ENCODE data around the gene MTO1. TPM values are rescaled to one million over a fixed set of nuclear protein-coding genes. Genes with fewer than 3 reads are reported as not detected.
"Not testable (repeated sequence)": the region's sequence is repeated elsewhere in the genome, so short reads cannot be mapped to it uniquely, and the experiment has no call there.

The MTO1 gene
- total RNA-seq, 1 experiment from 2014 or later, result 17.4 TPM

DNA sequence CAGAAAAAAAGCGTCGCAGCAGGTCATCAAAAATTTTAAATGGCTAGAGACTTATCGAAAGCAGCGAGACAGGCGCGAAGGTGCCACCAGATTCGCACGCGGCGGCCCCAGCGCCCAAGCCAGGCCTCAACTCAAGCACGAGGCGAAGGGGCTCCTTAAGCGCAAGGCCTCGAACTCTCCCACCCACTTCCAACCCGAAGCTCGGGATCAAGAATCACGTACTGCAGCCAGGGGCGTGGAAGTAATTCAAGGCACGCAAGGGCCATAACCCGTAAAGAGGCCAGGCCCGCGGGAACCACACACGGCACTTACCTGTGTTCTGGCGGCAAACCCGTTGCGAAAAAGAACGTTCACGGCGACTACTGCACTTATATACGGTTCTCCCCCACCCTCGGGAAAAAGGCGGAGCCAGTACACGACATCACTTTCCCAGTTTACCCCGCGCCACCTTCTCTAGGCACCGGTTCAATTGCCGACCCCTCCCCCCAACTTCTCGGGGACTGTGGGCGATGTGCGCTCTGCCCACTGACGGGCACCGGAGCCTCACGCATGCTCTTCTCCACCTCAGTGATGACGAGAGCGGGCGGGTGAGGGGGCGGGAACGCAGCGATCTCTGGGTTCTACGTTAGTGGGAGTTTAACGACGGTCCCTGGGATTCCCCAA lies 59.3 kb downstream of the MTO1 start, which contains the start of gene EEF1A1:
Gene EEF1A1, minus strand, starts transcription at position 345 of the 663 bp plus-strand sequence. CDS start 1,006 bp downstream, outside the sequence.
- in situ Hi-C loops (cut with HindIII; ENCODE audit: low pct_unique_long_range_greater_than_20kb, low sequenced_read_pairs), result no loop called here
- DNase-seq (ENCODE audit: low read depth), result peak; percentile 100

DNA sequence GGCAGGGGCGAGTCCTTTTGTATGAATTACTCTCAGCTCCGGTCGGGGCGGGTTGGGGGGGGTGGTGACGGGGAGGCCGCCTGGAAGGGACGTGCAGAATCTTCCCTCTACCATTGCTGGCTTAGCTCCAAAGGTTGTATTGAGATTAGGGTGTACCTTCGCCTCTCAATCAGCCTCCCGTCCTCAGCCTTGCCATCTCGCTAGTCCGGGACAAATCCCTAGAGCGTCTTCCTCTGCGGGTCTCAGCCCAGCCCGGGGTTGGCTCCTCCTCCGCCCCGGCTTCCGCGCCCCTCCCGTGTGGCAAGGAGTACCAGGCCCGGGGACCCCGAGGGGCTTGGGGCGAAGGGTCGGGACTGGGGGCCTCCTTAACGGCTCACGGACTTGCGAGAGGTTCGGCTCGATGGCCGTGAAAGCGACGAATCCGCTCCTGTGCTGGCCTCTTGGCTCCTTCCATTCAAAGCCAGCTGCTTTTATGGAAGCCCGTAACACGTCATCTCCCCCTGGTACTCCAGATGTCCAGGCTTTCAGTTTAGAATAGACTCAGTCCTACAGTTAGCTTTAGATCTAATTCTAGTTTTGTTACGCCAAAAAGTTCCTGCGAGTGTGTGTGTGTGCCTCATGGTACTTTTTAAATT lies 59.9 kb downstream of the MTO1 start:
- in situ Hi-C loops (cut with HindIII; ENCODE audit: low pct_unique_long_range_greater_than_20kb, low sequenced_read_pairs), result no loop called here
- no peak for DNase-seq (ENCODE audit: low read depth)

DNA sequence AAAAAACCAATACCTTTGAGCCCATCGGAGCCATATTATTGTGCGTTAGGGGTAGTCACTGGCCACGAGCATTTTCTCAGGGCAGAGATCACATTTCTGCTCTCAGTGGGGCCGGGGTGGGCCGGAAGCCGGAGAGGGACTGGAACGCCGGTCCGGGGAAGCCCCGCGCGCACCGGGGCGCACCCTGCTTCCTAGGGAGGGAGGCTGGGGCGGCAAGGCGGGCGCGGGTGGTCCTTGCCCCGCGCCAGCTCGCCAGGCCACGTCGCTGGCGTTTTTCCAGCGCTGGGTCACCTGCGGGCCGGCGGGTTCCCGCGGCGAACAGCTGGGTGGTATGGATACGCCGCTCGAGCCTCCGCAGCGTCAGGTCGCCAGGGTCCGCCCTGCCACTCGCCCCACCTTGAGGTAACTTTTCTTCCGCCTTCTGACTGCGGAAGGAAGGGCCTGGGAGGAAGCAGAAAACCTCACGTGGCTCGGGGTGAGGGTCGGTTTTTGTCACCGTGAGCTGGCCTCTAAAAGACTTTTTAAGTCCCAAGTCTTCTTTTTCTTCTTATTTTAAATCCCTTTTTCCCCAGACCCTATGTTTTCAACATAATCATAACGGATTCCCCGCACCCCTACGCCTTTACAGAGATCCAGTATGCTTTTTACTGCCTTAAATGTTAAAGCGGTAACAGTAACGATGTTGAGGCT lies 62.0 kb downstream of the MTO1 start:
- in situ Hi-C loops (cut with HindIII; ENCODE audit: low pct_unique_long_range_greater_than_20kb, low sequenced_read_pairs), result no loop called here
- peak; percentile 81 for DNase-seq (ENCODE audit: low read depth)

DNA sequence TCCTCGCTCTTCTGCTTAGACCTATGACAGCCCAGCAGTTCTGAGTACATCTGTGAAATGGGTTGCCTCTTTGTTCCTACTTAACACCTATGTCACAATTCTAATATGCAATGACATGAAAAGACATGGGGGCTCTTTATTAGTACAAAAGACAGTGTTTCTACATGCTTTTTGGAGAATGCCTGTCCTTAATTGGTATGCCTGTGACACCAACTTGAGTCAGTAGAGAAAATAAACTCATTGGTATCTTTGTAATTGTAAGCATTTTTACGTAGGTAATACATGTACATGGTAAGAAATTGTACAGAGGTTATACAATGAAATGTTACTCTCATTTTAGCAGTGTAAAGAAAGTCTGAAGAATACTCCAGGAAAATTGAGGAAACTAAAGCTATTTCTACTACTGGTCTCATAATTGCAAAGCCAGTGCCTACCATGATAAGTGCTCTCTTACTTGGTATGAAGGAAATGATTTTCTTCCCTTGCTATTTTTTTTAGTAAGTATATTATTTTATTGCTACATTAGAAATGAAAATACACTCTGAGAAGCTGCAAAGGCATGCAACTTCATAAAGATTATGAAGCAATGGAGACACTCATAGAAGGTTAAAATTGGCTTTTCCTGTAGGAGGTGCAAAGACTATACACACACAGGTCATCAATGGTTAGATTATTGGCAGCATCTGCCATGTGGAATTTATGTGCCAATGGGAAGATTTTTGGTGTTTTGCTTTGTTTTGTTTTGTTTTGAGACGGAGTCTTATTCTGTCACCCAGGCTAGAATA lies 64.2 kb downstream of the MTO1 start:
- in situ Hi-C loops (cut with HindIII; ENCODE audit: low pct_unique_long_range_greater_than_20kb, low sequenced_read_pairs), result no loop called here
- DNase-seq (ENCODE audit: low read depth), result no peak

DNA sequence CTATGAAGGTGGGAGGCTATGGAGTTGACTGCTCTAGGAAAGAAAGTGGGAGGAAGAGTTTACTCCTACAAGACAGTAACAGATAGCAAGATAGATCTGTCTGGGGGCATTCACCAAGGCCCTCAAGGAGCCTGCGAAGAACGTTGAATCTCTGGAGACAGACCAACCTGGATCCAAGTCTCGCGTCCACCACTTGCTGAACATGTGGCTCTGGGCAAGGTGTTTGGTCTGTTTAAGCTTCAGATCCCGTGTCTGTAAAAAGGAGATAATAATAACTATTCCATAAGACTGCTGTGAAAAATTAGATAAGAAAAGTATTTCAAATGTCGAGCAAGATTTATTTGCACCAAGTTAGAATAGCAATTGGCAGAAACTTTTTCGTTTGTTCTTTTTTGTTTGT lies 67.4 kb downstream of the MTO1 start:
- in situ Hi-C loops (cut with HindIII; ENCODE audit: low pct_unique_long_range_greater_than_20kb, low sequenced_read_pairs), result no loop called here

DNA sequence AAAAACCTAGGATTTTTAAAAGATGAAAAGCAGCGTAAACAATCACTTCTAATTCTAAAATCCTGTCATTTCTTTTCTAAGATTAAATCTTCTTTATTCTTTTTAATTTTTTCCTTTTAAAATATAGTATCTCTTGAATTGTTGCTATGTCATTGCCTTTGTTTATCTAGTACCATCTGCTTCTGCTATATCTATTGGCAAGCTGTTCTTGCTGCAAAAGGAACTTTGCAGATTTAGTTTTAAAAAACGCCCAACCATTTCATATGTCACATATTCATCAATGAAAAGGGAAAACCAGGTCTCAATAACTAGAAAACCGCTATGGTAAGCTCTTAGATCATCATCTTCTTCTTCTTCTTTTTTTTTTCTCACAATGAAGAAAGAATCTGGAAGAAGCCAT lies 70.8 kb downstream of the MTO1 start:
- DNase-seq (ENCODE audit: low read depth), result no peak
- in situ Hi-C loops (cut with HindIII; ENCODE audit: low pct_unique_long_range_greater_than_20kb, low sequenced_read_pairs), result no loop called here

More for the DNA sequence above, 67.4 kb downstream of the MTO1 start:
- DNase-seq (ENCODE audit: low read depth), result no peak

DNA sequence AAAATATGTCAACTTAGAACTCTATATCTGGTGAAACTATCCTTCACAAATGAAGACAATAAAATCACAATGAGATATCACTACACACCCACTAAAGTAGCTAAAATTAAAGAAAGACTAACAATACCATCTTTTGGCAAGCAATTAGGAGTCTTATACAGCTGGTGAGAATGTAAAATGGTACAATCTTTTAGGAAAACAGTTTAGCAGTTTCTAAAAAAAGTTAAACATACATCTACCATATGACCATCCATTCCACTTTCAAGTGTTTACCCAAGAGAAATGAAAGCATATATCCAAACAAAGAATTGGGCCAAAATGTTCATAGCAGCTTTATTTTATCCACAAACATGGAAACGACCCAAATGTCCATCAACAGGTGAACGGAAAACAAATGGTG lies 73.1 kb downstream of the MTO1 start:
- DNase-seq (ENCODE audit: low read depth), result no peak
- in situ Hi-C loops (cut with HindIII; ENCODE audit: low pct_unique_long_range_greater_than_20kb, low sequenced_read_pairs), result no loop called here

DNA sequence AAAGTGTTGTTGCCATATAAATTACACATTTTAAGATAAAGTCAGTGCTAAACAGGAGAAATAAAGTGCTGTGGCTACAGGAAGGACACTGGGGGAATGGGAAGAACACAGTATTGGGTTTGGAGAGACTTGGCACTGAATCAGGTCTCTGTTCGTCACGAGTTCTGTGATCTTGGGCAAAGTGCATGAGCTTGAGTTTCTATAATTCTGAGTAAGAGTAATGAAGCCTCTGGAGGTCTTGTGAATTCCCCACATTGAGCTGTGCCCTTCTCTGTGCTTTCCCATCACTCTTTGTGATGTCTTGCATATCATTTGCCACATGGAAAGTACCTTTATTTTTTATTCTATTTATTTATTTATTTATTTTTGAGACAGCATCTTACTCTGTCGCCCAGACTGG lies 76.1 kb downstream of the MTO1 start:
- in situ Hi-C loops (cut with HindIII; ENCODE audit: low pct_unique_long_range_greater_than_20kb, low sequenced_read_pairs), result no loop called here
- DNase-seq (ENCODE audit: low read depth), result no peak

DNA sequence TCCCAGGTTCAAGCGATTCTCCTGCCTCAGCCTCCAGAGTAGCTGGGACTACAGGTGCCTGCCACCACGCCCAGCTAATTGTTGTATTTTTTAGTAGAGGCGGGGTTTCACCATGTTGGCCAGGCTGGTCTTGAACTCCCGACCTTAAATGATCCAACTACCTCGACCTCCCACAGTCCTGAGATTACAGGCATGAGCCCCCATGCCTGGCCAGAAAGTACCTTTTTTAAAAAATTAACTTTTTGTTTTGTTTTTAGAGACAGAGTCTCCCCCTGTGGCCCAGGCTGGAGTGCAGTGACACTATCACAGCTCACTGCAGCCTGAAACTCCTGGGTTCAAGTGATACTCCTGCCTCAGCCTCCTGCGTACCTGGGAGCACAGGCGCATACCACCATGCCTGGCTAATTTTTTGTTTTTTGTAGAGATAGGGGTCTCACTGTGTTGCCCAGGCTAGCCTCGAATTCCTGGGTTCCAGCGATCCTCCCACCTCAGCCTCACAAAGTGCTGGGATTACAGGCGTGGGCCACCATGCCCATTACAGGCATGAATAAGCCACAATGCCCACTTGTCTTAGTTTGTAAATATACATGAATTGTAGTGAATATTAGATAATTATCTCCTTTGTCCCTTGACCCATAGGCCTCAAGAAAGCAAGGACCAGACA lies 76.7 kb downstream of the MTO1 start:
- DNase-seq (ENCODE audit: low read depth), result no peak
- in situ Hi-C loops (cut with HindIII; ENCODE audit: low pct_unique_long_range_greater_than_20kb, low sequenced_read_pairs), result no loop called here

DNA sequence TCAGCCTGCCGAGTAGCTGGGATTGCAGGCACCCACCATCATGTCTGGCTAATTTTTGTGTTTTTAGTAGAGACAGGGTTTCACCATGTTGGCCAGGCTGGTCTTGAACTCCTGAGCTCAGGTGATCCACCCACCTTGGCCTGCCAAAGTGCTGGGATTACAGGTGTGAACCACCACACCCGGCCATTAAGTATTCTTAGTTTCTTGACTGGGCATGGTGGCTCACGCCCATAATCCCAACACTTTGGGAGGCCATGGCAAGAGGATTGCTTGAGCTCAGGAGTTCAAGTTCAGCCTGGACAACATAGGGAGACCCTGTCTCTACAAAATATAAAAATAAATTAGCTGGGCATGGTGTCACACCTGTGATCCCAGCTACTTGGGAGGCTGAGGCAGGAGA lies 80.9 kb downstream of the MTO1 start:
- in situ Hi-C loops (cut with HindIII; ENCODE audit: low pct_unique_long_range_greater_than_20kb, low sequenced_read_pairs); DNase-seq (ENCODE audit: low read depth): not testable (repeated sequence)

DNA sequence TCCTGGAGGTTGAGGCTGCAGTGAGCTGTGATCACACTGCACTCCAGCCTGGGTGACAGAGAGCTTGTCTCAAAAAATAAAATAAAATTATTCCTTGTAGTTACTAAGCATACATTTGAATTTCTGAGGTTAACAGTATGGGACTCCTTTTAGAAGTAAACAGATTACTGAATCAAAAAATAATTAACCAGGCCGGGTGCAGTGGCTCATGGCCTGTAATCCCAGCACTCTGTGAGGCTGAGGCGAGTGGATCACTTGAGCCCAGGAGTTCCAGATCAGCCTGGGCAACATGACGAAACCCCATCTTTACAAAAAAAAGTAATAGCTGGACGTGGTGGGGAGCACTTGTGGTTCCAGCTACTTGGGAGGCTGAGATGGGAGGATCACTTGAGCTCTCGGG lies 81.4 kb downstream of the MTO1 start:
- in situ Hi-C loops (cut with HindIII; ENCODE audit: low pct_unique_long_range_greater_than_20kb, low sequenced_read_pairs), result no loop called here
- DNase-seq (ENCODE audit: low read depth), result no peak

DNA sequence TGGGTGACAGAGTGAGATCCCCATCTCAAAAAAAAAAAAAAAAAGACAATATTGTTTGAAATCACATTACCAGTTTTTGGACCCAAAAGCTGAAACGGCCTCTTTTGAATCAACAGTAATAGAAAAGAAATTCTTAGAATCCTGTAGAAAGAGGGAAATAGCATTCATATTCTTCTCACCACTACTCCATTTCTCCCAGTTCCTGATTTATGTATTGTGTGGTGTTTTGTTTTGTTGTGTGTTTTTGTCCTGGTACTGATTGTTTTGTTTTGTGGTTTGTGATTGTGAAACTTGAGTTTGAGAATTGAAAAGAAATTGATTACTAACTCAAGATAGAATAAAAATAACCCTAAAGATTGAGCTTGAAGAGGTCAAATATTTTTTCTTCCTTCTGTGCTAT lies 85.5 kb downstream of the MTO1 start:
- no peak for DNase-seq (ENCODE audit: low read depth)
- in situ Hi-C loops (cut with HindIII; ENCODE audit: low pct_unique_long_range_greater_than_20kb, low sequenced_read_pairs), result no loop called here

DNA sequence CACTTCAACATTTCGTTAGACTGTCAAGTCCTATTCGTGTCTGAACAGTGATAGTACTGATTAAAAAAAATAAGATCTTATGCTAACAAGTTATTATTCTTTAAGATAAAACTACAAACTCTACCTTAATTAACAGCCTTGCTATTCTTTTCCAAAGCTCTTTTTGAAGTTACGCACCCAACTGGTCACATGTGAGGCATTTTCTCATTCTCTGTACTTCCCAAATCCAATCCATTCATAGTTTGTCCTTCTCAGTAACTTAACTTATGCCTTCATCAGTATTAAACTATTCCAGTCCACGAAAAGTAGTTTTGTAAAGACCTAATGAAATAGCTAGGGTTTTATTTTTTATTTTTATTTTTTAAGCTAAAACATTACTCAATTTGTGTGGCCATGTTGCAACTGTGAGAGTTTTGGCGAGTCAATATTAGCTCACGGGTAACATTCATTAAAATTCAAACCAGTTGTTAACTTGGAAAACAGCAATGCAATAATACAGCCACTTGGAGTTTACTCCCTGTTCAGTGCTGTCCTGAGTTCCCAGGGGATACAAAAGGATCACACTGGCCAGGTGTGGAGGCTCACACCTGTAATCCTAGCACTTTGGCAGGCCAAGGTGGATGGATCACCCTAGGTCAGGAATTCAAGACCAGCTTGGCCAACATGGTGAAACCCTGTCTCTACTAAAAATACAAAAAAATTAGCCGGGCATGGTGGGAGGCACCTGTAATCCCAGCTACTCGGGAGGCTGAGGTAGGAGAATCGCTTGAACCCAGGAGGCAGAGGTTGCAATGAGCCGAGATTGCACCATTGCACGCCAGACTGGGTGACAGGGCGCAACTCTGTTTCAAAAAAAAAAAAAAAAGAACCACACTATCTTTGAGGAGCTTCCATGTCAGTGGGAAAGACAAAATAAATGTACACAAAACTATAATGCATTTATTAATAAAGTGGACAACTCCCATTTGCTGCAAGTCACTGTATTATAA lies 87.2 kb downstream of the MTO1 start:
- in situ Hi-C loops (cut with HindIII; ENCODE audit: low pct_unique_long_range_greater_than_20kb, low sequenced_read_pairs), result no loop called here
- DNase-seq (ENCODE audit: low read depth), result no peak

DNA sequence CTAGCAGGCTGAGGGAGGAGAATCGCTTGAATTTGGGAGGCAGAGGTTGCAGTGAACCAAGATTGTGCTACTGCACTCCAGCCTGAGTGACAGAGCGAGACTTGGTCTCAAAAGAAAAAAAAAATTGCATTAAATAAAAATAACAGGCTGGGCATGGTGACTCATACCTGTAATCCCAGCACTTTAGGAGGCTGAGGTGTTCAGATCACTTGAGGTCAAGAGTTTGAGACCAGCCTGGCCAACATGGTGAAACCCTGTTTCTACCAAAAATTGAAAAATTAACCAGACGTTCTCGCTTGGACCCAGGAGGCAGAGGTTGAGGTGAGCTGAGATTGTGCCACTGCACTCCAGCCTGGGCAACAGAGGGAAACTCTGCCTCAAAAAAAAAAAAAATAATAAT lies 89.6 kb downstream of the MTO1 start:
- in situ Hi-C loops (cut with HindIII; ENCODE audit: low pct_unique_long_range_greater_than_20kb, low sequenced_read_pairs); DNase-seq (ENCODE audit: low read depth): not testable (repeated sequence)

DNA sequence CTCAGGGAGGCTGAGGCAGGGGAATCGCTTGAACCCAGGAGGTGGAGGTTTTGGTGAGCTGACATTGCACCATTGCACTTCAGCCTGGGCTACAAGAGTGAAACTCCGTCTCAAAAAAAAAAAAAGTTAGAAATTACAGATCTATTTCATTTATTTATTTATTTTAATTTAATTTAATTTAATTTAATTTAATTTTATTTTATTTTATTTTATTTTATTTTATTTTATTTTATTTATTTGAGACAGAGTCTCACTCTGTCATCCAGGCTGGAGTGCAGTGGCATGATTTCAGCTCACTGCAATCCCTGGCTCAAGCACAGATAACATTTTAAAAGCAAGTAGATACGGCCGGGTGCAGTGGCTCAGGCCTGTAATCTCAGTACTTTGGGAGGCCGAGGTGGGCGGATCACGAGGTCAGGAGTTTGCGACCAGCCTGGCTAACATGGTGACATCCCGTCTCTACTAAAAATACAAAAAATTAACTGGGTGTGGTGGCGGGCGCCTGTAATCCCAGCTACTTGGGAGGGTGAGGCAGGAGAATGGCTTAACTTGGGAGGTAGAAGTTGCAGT lies 93.9 kb downstream of the MTO1 start:
- in situ Hi-C loops (cut with HindIII; ENCODE audit: low pct_unique_long_range_greater_than_20kb, low sequenced_read_pairs); DNase-seq (ENCODE audit: low read depth): not testable (repeated sequence)

DNA sequence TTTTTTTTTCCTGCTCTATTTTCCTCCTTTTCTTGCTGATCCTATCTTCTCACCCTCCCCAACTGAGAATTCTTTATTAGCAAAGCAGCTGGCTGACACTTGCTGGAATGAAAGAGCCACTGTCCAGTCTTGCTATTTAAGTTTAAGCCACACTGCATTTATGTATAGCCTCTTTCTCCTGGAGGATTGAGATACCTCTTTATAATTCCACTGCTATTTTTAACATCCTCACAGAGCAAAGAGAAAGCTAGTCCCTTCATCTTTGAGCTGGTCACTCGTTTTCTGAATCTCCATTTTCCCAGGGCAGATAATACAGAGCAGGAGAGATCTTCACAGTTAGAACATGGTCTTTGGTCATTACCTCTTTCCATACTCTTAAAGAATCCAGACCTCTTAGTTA lies 95.3 kb downstream of the MTO1 start:
- no peak for DNase-seq (ENCODE audit: low read depth)
- in situ Hi-C loops (cut with HindIII; ENCODE audit: low pct_unique_long_range_greater_than_20kb, low sequenced_read_pairs), result no loop called here
